OCI-LY3 (cell line): ENCODE data around the gene MPG.
"Not testable (repeated sequence)": the region's sequence is repeated elsewhere in the genome, so short reads cannot be mapped to it uniquely, and the experiment has no call there.

Experiments
- H2AFZ ChIP-seq: fragments of 200-600, 300-600 bp; shearing (Covaris generic); 2 replicates; pipeline ENCODE4 v1.6.0; 2014; ENCODE audit warnings: antibody characterized with exemption, low read depth, low read length
- H3K27ac ChIP-seq: fragments of 200-600, 300-600 bp; sonication (generic); 2 replicates; pipeline ENCODE4 v1.5.1; 2014; ENCODE audit warnings: mild to moderate bottlenecking, low read length, moderate library complexity, mixed read lengths
- H3K27me3 ChIP-seq: fragments of 200-600, 300-600 bp; sonication (generic); 2 replicates; pipeline ENCODE4 v1.6.1; 2014; ENCODE audit warnings: low read depth, low read length, mixed read lengths
- H3K36me3 ChIP-seq: fragments of 200-600, 300-600 bp; sonication (generic); replicated peaks from 2 replicates; pipeline ENCODE3; 2014; ENCODE audit warnings: low read depth, low read length, mixed read lengths
- H3K4me1 ChIP-seq: fragments of 300-600, 200-600 bp; sonication (generic); 2 replicates; pipeline ENCODE4 v1.6.1; 2014; ENCODE audit warnings: low read length, mixed read lengths
- H3K4me2 ChIP-seq: fragments of 200-600, 300-600 bp; sonication (generic); 2 replicates; pipeline ENCODE4 v1.6.1; 2014; ENCODE audit warnings: low read length, mixed read lengths
- H3K4me3 ChIP-seq: fragments of 300-600, 200-600 bp; sonication (generic); 2 replicates; pipeline ENCODE4 v1.5.1; 2014; ENCODE audit warnings: antibody characterized with exemption, mild to moderate bottlenecking, low read length, moderate library complexity
- H3K79me2 ChIP-seq: fragments of 300-600, 200-600 bp; shearing (Covaris generic); 2 replicates; pipeline ENCODE4 v1.6.1; 2014; ENCODE audit warnings: mild to moderate bottlenecking, low read length, mixed read lengths
- H3K9ac ChIP-seq: fragments of 300-600, 200-600 bp; shearing (Covaris generic); 2 replicates; pipeline ENCODE4 v1.6.0; 2014; ENCODE audit warnings: mild to moderate bottlenecking, low read length, moderate library complexity
- H3K9me3 ChIP-seq: fragments of 200-600, 300-600 bp; shearing (Covaris generic); 2 replicates; pipeline ENCODE4 v1.6.1; 2014; ENCODE audit warnings: low read length, mixed read lengths; ENCODE audit not compliant: insufficient read depth
- H4K20me1 ChIP-seq: fragments of 200-600, 300-600 bp; sonication (generic); 2 replicates; pipeline ENCODE4 v1.6.1; 2016; ENCODE audit warnings: low read length, mixed read lengths; ENCODE audit not compliant: insufficient read depth
- EZH2phosphoT487 ChIP-seq: fragments of 200-600 bp; shearing (Covaris generic); IDR thresholded peaks from 2 replicates; pipeline ENCODE4 v1.6.1; 2018; ENCODE audit warnings: antibody characterized with exemption, mixed run types, low read depth
- TF ChIP-seq, protein P1 (sequence below): fragments of 200-600, 300-600 bp; sonication (generic); IDR thresholded peaks from 2 replicates; pipeline ENCODE4 v1.5.1; 2014; ENCODE audit warnings: antibody characterized with exemption, low read length, low read depth

MPG gene

DNA sequence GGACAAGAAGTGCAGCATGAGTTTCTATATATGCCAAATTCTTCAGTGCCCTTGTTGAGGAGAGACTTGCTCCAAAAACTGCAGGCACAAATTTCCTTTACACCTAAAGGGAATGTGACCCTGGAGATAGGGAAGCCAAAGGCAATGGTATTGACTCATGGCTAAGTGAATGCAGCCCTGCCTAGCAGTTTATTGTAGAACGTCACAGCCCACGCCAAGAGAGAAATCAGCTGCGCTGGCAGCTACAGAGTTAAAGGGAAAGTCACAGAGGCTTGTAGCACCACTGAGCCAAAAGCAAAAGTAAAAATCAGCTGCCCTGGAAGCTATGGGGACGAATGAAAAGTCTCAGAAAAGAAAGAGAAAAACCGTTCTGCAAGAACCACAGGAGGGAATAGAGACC, 34.7 kb upstream of the MPG start:
- Histone ChIP-seq H3K4me1 (peaks cover 27% of the 10 kb centered on the region), H3K36me3 (peaks cover 66% of the 10 kb centered on the region), H3K4me2 (no peak overlapping the region), H3K27ac (no peak overlapping the region), H4K20me1 (peaks cover 2% of the 10 kb centered on the region; the same call in 1 of the 2 replicates), H3K27me3 (no peaks in the 10 kb centered on the region), H3K4me3 (no peak overlapping the region), H3K9ac (no peak overlapping the region), H3K79me2 (peaks cover 43% of the 10 kb centered on the region), H3K9me3 (no peaks in the 10 kb centered on the region), H2AFZ (no peak overlapping the region)
- TF ChIP-seq EZH2phosphoT487 = no peak
- TF ChIP-seq, protein P1, sequence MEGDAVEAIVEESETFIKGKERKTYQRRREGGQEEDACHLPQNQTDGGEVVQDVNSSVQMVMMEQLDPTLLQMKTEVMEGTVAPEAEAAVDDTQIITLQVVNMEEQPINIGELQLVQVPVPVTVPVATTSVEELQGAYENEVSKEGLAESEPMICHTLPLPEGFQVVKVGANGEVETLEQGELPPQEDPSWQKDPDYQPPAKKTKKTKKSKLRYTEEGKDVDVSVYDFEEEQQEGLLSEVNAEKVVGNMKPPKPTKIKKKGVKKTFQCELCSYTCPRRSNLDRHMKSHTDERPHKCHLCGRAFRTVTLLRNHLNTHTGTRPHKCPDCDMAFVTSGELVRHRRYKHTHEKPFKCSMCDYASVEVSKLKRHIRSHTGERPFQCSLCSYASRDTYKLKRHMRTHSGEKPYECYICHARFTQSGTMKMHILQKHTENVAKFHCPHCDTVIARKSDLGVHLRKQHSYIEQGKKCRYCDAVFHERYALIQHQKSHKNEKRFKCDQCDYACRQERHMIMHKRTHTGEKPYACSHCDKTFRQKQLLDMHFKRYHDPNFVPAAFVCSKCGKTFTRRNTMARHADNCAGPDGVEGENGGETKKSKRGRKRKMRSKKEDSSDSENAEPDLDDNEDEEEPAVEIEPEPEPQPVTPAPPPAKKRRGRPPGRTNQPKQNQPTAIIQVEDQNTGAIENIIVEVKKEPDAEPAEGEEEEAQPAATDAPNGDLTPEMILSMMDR = no peak

DNA sequence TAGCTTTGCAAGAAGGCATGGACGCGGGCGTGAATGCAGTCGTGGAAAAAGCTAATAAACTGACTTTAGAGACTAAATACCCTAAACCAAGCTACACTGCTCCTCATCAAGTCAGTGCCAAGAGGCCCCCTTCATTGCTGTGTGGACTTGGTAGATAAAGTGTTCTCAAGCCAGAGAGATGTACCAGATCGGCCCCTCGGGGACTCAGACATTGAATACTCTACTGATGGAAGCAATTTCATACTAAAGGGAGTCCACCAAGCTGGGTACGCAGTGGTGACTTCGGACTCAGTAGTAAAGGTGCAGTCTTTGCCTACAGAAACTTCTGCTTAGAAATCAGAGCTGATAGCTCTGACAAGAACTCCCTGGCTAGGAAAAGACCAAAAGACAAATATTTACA, 33.4 kb upstream of the MPG start:
- H3K4me2 ChIP-seq = no peak overlapping the region
- H3K79me2 ChIP-seq = peaks cover 55% of the 10 kb centered on the region
- H3K4me1 ChIP-seq = peaks cover 14% of the 10 kb centered on the region
- H3K9me3 ChIP-seq = no peaks in the 10 kb centered on the region
- H4K20me1 ChIP-seq = peaks cover 3% of the 10 kb centered on the region; the same call in 1 of the 2 replicates
- TF ChIP-seq, protein P1 = no peak
- peaks cover 61% of the 10 kb centered on the region for H3K36me3 ChIP-seq
- H3K9ac ChIP-seq = no peak overlapping the region
- no peaks in the 10 kb centered on the region for H3K27me3 ChIP-seq
- H2AFZ ChIP-seq = no peak overlapping the region
- no peak overlapping the region for H3K27ac ChIP-seq
- no peak overlapping the region for H3K4me3 ChIP-seq

DNA sequence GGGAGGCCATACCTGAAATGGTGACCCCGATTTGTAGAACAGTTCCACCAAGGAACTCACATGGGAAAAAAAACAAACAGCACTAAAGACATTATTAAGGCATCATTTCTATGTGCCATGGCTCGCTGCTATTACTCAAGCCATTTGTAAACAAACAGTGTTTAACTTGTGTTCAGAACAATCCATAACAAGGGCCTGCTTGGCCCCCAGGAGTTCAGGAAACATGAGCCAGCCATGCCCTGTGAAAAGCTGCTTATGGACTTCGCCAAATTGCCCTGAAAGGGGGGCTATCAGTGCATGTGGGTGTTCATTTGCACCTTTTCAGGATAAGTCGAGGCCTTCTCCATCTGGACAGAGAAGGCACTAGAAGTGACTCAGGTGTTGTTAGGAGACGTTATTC, 32.6 kb upstream of the MPG start:
- Histone ChIP-seq H2AFZ (no peak overlapping the region), H3K79me2 (peaks cover 61% of the 10 kb centered on the region), H3K4me2 (no peak overlapping the region), H3K36me3 (peaks cover 62% of the 10 kb centered on the region), H3K27me3 (no peaks in the 10 kb centered on the region), H3K9ac (no peak overlapping the region), H3K4me1 (peaks cover 9% of the 10 kb centered on the region), H3K4me3 (no peak overlapping the region), H3K9me3 (no peaks in the 10 kb centered on the region), H3K27ac (no peak overlapping the region), H4K20me1 (peaks cover 3% of the 10 kb centered on the region; the same call in 1 of the 2 replicates)
- TF ChIP-seq, protein P1 = no peak
- TF ChIP-seq EZH2phosphoT487 = no peak

DNA sequence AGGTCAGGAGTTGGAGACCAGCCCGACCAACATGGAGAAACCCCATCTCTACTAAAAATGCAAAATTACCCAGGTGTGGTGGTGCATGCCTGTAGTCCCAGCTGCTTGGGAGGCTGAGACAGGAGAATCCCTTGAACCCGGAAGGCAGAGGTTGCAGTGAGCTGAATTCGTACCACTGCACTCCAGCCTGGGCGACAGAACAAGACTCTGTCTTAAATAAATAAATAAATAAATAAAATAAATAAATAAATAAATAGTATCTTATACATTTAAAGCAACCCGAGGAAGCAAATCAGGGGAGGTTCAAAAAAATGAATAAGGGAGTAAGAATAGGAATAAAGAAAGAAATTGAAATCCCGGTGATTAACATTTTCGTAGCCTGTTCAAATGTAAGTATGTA, 31.5 kb upstream of the MPG start:
- H3K9me3 ChIP-seq, H2AFZ ChIP-seq, H3K9ac ChIP-seq, H3K27ac ChIP-seq, H4K20me1 ChIP-seq, H3K4me2 ChIP-seq, H3K27me3 ChIP-seq, H3K4me3 ChIP-seq, H3K4me1 ChIP-seq: not testable (repeated sequence)
- Histone ChIP-seq H3K36me3 (peaks cover 70% of the 10 kb centered on the region), H3K79me2 (peaks cover 68% of the 10 kb centered on the region)

- no peak overlapping the region for H2AFZ ChIP-seq
- no peak overlapping the region for H3K4me2 ChIP-seq
- no peaks in the 10 kb centered on the region for H3K27me3 ChIP-seq
- no peak overlapping the region for H3K27ac ChIP-seq
- peaks cover 6% of the 10 kb centered on the region for H3K4me1 ChIP-seq
- peaks cover 8% of the 10 kb centered on the region; the same call in 1 of the 2 replicates for H4K20me1 ChIP-seq
- H3K79me2 ChIP-seq = peaks cover 69% of the 10 kb centered on the region
- H3K4me3 ChIP-seq = no peak overlapping the region
- no peak overlapping the region for H3K9ac ChIP-seq
- H3K9me3 ChIP-seq = no peaks in the 10 kb centered on the region
- peaks cover 66% of the 10 kb centered on the region for H3K36me3 ChIP-seq
- no peak for TF ChIP-seq EZH2phosphoT487
- TF ChIP-seq, protein P1 = no peak
Observed at GRCh38 chr16:47234-47633, 30.8 kb upstream of the MPG start.
